ENCODE data around the gene PRKAR2A. TPM values are rescaled to one million over a fixed set of nuclear protein-coding genes. Genes with fewer than 3 reads are reported as not detected.

Gene PRKAR2A
- polyA plus RNA-seq, 3 donors = 7.5 to 13.0 (median 12.3) TPM

- intact Hi-C loops (cut with micrococcal nuclease) = no loop called here
- Histone ChIP-seq H3K4me2 (replicated peaks; ENCODE audit: extremely low read depth, low read length, poor library complexity, severe bottlenecking) (no peak overlapping the region), H4K20me1 (ENCODE audit: insufficient read depth, low read length) (peaks cover 25% of the 10 kb centered on the region), H3K79me2 (ENCODE audit: insufficient read depth, low read length) (no peaks in the 10 kb centered on the region), H3K4me3 (replicated peaks in 1 of 3; ENCODE audit: low read depth in 2 of 3, low read length in 3 of 3) (no peak overlapping the region), H3K36me3 (replicated peaks in 1 of 2; ENCODE audit: control insufficient read depth in 1 of 2, insufficient read depth in 2 of 2, low read length in 2 of 2) (peaks cover 48 to 79% of the 10 kb centered on the region in 2 donors), H3K27me3 (ENCODE audit: control insufficient read depth in 2 of 2, insufficient read depth in 2 of 2, low read length in 2 of 2) (no peaks in the 10 kb centered on the region), H3K27ac (ENCODE audit: low read depth in 1 of 2, low read length in 2 of 2) (peak overlapping the region in 1 of 2 donors; percentile 12), H3K9ac (ENCODE audit: insufficient read depth, low read length, poor library complexity, severe bottlenecking) (no peak overlapping the region), H3K9me3 (replicated peaks in 1 of 2; ENCODE audit: control insufficient read depth in 1 of 2, insufficient read depth in 1 of 2, low read length in 2 of 2) (no peaks in the 10 kb centered on the region), H2AFZ (ENCODE audit: insufficient read depth, low read depth, low read length, poor library complexity, severe bottlenecking) (no peak overlapping the region), H3K4me1 (ENCODE audit: control insufficient read depth in 1 of 2, insufficient read depth in 2 of 2, low read length in 2 of 2) (no peaks in the 10 kb centered on the region)
- 63% methylated on average over 4 of the region's 6 CpGs for WGBS (ENCODE audit: insufficient coverage)
- TF ChIP-seq, protein P1, sequence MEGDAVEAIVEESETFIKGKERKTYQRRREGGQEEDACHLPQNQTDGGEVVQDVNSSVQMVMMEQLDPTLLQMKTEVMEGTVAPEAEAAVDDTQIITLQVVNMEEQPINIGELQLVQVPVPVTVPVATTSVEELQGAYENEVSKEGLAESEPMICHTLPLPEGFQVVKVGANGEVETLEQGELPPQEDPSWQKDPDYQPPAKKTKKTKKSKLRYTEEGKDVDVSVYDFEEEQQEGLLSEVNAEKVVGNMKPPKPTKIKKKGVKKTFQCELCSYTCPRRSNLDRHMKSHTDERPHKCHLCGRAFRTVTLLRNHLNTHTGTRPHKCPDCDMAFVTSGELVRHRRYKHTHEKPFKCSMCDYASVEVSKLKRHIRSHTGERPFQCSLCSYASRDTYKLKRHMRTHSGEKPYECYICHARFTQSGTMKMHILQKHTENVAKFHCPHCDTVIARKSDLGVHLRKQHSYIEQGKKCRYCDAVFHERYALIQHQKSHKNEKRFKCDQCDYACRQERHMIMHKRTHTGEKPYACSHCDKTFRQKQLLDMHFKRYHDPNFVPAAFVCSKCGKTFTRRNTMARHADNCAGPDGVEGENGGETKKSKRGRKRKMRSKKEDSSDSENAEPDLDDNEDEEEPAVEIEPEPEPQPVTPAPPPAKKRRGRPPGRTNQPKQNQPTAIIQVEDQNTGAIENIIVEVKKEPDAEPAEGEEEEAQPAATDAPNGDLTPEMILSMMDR (IDR thresholded peaks at IDR 0.05) = no peak
- peaks cover 42 to 88% of the 10 kb centered on the region in 2 donors for H3K36me3 Mint-ChIP-seq
- peaks cover 10% of the 10 kb centered on the region for H3K4me1 Mint-ChIP-seq
- peak in 1 of 3 donors; percentile 9 for DNase-seq
- H3K27me3 Mint-ChIP-seq (ENCODE audit: low read depth in 3 of 3) = peaks cover 0 to 1% (median 0%) of the 10 kb centered on the region in 3 donors
- H3K9me3 Mint-ChIP-seq = no peaks in the 10 kb centered on the region
- H3K4me3 Mint-ChIP-seq = no peak overlapping the region
- peak overlapping the region in 4 of 7 donors; percentile 21 to 56 (median 25) for H3K27ac Mint-ChIP-seq
Measured at GRCh38 chr3:48879307-48879993, 31.8 kb upstream of the PRKAR2A start.

GRCh38 chr3:48877671-48878070 lies 30.0 kb upstream of the PRKAR2A start:
- Mint-ChIP-seq H3K9me3 (no peaks in the 10 kb centered on the region), H3K4me1 (peaks cover 10% of the 10 kb centered on the region), H3K36me3 (peaks cover 41 to 88% of the 10 kb centered on the region in 2 donors), H3K27me3 (ENCODE audit: low read depth in 3 of 3) (peaks cover 0 to 1% (median 0%) of the 10 kb centered on the region in 3 donors), H3K27ac (peak overlapping the region; percentile 24 to 83 (median 68)), H3K4me3 (no peak overlapping the region)
- no peak overlapping the region for H3K4me3 ChIP-seq (replicated peaks in 1 of 3; ENCODE audit: low read depth in 2 of 3, low read length in 3 of 3)
- no peak overlapping the region for H3K4me2 ChIP-seq (replicated peaks; ENCODE audit: extremely low read depth, low read length, poor library complexity, severe bottlenecking)
- no peak overlapping the region for H2AFZ ChIP-seq (ENCODE audit: insufficient read depth, low read depth, low read length, poor library complexity, severe bottlenecking)
- H3K27me3 ChIP-seq (ENCODE audit: control insufficient read depth in 2 of 2, insufficient read depth in 2 of 2, low read length in 2 of 2) = no peaks in the 10 kb centered on the region
- peaks cover 25% of the 10 kb centered on the region for H4K20me1 ChIP-seq (ENCODE audit: insufficient read depth, low read length)
- no peaks in the 10 kb centered on the region for H3K9me3 ChIP-seq (replicated peaks in 1 of 2; ENCODE audit: control insufficient read depth in 1 of 2, insufficient read depth in 1 of 2, low read length in 2 of 2)
- H3K36me3 ChIP-seq (replicated peaks in 1 of 2; ENCODE audit: control insufficient read depth in 1 of 2, insufficient read depth in 2 of 2, low read length in 2 of 2) = peaks cover 43 to 73% of the 10 kb centered on the region in 2 donors
- DNase-seq = peak in 2 of 3 donors; percentile 25 to 28
- H3K27ac ChIP-seq (ENCODE audit: low read depth in 1 of 2, low read length in 2 of 2) = no peak overlapping the region
- 35% methylated on average over 2 of the region's 8 CpGs for WGBS (ENCODE audit: insufficient coverage)
- no peaks in the 10 kb centered on the region for H3K79me2 ChIP-seq (ENCODE audit: insufficient read depth, low read length)
- no peak overlapping the region for H3K9ac ChIP-seq (ENCODE audit: insufficient read depth, low read length, poor library complexity, severe bottlenecking)
- TF ChIP-seq, protein P1 (IDR thresholded peaks at IDR 0.05) = no peak
- intact Hi-C loops (cut with micrococcal nuclease) = no loop called here
- no peaks in the 10 kb centered on the region for H3K4me1 ChIP-seq (ENCODE audit: control insufficient read depth in 1 of 2, insufficient read depth in 2 of 2, low read length in 2 of 2)
